Rectal smooth muscle tissue (tissue), 1 donor: ENCODE data around the gene FAM114A2.

Experiments used
- H3K27ac ChIP-seq: one replicate; pipeline ENCODE4 v1.7.0; 2013; ENCODE audit warnings: low read depth, low read length, inconsistent platforms
- H3K27me3 ChIP-seq: one replicate; pipeline ENCODE4 v1.7.0; 2013; ENCODE audit warnings: low read length; ENCODE audit not compliant: control insufficient read depth, insufficient read depth
- H3K36me3 ChIP-seq: one replicate; pipeline ENCODE4 v1.7.0; 2013; ENCODE audit warnings: low read length; ENCODE audit not compliant: control insufficient read depth, insufficient read depth
- H3K4me1 ChIP-seq: one replicate; pipeline ENCODE4 v1.7.0; 2013; ENCODE audit warnings: low read length; ENCODE audit not compliant: control insufficient read depth, insufficient read depth
- H3K4me3 ChIP-seq: one replicate; pipeline ENCODE4 v1.7.0; 2013; ENCODE audit warnings: low read length
- H3K9ac ChIP-seq: one replicate; pipeline ENCODE4 v1.7.0; 2013; ENCODE audit warnings: low read length

FAM114A2 gene

GRCh38 chr5:153952057-153952456, 86.7 kb downstream of the FAM114A2 start:
- no peaks in the 10 kb centered on the region for H3K36me3 ChIP-seq
- no peaks in the 10 kb centered on the region for H3K4me1 ChIP-seq
- H3K27ac ChIP-seq = no peak overlapping the region
- H3K27me3 ChIP-seq = no peaks in the 10 kb centered on the region
- H3K4me3 ChIP-seq = no peak overlapping the region
- no peak overlapping the region for H3K9ac ChIP-seq

- H3K4me3 ChIP-seq = no peak overlapping the region
- H3K27me3 ChIP-seq = no peaks in the 10 kb centered on the region
- no peaks in the 10 kb centered on the region for H3K4me1 ChIP-seq
- no peak overlapping the region for H3K9ac ChIP-seq
- H3K36me3 ChIP-seq = no peaks in the 10 kb centered on the region
- no peak overlapping the region for H3K27ac ChIP-seq
These were observed 97.4 kb downstream of the FAM114A2 start for GRCh38 chr5:153941265-153941664.
